ENCODE data around the gene TTC27.

GRCh38 chr2:32802877-32803276 is 175.0 kb downstream of the TTC27 start:
- no peak for TF ChIP-seq EZH2 (IDR thresholded peaks at IDR 0.05; ENCODE audit: insufficient read depth, poor library complexity, severe bottlenecking)
- TF ChIP-seq EZH2phosphoT487 (IDR thresholded peaks at IDR 0.05; ENCODE audit: insufficient read depth, low read depth) = no peak
